Right lobe of liver (tissue), 4 donors: Measurements from ENCODE around the gene BRINP3.

ENCODE experiments used
- POLR2A ChIP-seq: fragments of 450-650 bp; IDR thresholded peaks from one replicate; pipeline ENCODE4 v1.6.1; 2017; ENCODE audit warnings: antibody characterized with exemption, mild to moderate bottlenecking
- TF ChIP-seq, protein P1 (sequence below), 4 donors: fragments of 200-600 bp in 3 of 4; fragments of 450-650 bp in 1 of 4; IDR thresholded peaks; one replicate each; pipeline versions ENCODE4 v1.5.1 to v1.8.0; 2016 to 2022; ENCODE audit warnings: antibody characterized with exemption in 4 of 4, mild to moderate bottlenecking in 2 of 4
- donor health status: DM: no; HTN: no; CAD: no.
- donor health status: DM: no; HTN: no; CAD: no.
- donor health status: DM: no; HTN: yes; CAD: no.

DNA sequence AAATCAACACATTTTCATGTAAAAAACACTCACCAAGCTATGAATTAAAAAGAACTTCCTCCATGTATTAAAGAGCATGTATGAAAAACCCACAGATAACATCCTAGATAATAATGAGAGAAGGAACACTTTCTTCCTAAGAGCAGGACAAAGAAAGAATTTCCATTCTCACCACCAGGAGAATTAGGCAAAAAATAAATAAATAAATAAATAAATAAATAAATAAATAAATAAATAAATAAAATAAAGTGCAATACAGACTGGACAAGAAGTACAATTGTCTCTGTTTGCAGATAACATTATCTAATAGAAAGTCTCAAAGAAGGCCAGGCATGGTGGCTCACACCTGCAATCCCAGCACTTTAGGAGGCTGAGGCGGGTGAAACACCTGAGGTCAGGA is 218.2 kb downstream of the BRINP3 start:
- TF ChIP-seq, protein P1, sequence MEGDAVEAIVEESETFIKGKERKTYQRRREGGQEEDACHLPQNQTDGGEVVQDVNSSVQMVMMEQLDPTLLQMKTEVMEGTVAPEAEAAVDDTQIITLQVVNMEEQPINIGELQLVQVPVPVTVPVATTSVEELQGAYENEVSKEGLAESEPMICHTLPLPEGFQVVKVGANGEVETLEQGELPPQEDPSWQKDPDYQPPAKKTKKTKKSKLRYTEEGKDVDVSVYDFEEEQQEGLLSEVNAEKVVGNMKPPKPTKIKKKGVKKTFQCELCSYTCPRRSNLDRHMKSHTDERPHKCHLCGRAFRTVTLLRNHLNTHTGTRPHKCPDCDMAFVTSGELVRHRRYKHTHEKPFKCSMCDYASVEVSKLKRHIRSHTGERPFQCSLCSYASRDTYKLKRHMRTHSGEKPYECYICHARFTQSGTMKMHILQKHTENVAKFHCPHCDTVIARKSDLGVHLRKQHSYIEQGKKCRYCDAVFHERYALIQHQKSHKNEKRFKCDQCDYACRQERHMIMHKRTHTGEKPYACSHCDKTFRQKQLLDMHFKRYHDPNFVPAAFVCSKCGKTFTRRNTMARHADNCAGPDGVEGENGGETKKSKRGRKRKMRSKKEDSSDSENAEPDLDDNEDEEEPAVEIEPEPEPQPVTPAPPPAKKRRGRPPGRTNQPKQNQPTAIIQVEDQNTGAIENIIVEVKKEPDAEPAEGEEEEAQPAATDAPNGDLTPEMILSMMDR (IDR thresholded peaks at IDR 0.05) = no peak
- no peak for TF ChIP-seq POLR2A
